CD4-positive, alpha-beta T cell treated with Interleukin-12 subunit alpha and Interleukin-12 subunit beta, for 1 hour (primary cell): Measurements from ENCODE around the gene MYRFL.
A peak's percentile ranks its signal among the peaks of the same experiment; 100 is the strongest.

Experiments
- DNase-seq: peaks from one replicate; pipeline ENCODE4 v3.0.0-alpha.2; 2020

MYRFL gene

DNA sequence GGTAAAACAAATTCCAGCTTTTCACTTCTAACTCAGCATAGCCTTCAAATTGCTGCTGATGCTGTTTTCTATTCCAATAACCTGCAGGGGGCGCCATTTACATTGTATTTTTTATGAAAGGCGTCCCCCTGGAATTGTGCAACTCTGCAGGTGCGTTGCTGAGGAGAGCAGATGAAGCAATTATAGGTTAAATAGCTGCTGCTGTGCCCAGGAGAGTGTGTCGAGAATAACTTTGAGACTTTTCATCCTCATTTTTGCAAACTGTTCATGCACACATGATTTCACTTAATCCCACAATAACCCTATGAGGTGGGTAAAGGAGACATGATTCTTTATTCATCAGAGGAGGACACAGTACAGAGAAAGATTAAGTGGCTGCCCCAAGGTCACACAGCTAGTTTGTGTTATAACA lies 75.7 kb downstream of the MYRFL start:
- peak; percentile 64 for DNase-seq

DNA sequence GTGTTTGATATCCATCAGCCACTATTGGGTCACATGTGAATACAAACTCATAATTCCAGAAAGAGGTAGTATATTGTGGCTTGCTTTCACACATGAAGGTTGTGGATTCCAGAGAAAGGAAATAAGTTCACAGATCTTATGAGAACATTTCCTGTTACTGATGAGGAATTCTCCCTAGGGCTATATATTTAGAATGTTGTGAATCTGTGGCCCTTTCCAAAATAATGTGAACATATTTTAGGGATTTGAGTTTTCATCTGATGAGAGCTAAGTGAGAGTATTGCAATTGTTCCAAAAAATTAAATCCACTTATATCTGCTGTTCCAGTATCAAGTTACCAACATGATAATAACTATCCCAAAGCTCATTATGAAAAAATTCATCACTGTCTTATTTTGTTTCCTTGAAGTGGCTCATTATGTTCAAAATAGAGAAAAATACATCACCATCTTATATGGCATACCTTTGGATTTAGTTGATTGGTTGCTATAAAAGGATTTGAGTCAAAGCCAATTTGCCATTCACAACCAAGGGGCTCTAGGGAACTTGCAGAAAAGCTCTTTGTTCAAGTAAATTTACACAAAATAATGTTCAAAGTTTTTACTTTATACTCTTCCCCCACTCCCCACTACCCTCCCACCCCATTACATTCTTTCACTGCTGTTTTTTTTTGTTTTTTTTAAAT lies 76.3 kb downstream of the MYRFL start:
- no peak for DNase-seq

DNA sequence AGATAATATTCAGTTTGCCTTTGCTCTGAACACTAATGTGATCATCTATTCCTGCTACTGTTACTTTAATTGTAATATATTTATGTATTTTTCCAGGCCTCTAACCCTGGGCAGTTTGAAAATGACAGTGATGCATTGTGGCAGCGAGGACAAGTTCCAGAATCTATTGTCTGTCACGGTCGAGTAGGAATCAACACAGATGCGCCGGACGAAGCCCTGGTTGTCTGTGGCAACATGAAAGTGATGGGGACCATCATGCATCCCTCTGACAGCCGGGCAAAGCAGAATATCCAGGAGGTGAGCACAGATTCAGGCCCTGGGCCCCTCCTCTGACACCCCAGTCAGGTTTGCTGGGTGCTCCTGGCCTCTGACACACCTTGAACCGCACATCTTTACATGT lies 78.5 kb downstream of the MYRFL start:
- no peak for DNase-seq

- DNase-seq: no peak
These were observed 79.8 kb downstream of the MYRFL start for GRCh38 chr12:69904777-69905176.

DNA sequence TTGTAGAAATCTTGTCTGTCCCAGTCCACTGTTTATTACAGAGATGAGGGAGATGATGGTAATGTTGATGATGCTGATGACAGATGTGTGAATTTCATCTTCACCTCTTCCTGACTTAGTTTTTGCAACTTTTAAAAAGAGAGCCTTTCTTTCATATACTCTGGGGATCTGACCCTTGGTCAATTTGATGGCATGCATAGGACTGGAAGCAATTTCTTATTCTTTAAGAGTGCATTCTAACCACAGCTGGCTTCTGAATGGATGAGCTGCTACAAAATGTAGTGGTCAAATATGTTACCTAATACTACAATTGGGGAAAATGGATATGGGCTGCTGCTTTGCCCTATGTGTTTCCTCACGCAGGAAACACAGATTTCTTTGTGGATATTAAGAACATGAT lies 80.8 kb downstream of the MYRFL start:
- DNase-seq: no peak

DNA sequence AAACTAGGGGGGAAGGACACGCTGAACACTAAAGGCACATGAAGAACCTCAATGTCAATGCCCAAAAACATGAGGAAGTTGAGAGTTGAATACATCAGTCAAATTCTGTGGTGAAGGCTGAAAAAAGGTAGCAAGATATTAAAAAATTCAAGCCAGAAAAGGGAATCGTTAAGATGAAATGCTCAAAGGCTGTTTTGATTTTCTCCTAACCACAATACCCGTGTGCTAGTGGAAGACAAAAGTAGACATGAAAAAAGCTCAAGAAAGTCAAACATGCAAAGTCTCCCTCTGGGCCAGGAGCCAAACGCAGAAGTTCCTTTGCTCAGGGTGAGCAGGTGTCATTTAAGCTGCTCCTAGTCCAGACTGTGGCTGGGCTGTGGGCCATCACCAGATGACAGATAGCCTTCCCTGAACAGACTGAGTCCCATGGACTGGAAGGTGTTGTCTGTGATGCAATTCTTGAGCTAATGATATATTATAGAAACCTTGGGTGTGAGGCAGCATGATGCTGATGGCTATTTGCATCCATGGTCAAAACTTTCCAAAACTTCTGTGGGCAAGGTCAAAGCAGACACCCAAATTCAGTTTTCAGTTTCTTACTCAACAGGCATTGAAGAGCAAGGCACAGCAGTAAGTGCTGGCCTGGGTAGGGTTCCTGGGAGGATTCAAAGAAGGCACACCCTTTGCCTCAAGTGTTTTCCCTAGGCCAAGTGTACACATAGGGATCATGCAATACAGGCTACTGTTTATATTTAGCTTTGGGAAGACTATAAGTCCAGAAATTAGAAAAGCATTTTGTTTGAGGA lies 81.6 kb downstream of the MYRFL start:
- no peak for DNase-seq

GRCh38 chr12:69908203-69908602 lies 83.2 kb downstream of the MYRFL start:
- DNase-seq: no peak

GRCh38 chr12:69910694-69911093 lies 85.7 kb downstream of the MYRFL start:
- no peak for DNase-seq

- no peak for DNase-seq
These were observed 88.5 kb downstream of the MYRFL start for GRCh38 chr12:69913526-69913925.

DNA sequence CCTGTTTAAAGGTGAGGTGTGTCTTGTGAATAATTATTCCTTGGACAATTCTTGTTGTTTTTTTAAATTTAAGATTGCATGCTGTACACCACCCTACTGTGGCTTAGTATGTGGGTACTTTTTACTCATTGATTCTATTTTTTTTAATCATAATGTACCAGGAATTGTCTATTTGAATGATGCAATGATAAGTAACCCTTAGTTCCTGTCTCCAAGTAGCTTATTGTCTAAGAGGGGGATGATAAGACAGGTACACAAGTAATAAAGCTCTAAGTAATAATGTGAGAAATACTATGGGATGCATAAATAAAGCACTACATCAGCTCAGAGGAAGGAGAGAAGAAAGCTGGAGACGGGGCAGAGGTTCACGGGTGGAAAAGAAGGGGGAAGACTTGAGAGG lies 90.9 kb downstream of the MYRFL start:
- no peak for DNase-seq

- DNase-seq: no peak
These were observed 91.7 kb downstream of the MYRFL start for GRCh38 chr12:69916544-69917235.

GRCh38 chr12:69918287-69918686 lies 93.3 kb downstream of the MYRFL start:
- no peak for DNase-seq

GRCh38 chr12:69919495-69919894 lies 94.5 kb downstream of the MYRFL start:
- DNase-seq: no peak

DNA sequence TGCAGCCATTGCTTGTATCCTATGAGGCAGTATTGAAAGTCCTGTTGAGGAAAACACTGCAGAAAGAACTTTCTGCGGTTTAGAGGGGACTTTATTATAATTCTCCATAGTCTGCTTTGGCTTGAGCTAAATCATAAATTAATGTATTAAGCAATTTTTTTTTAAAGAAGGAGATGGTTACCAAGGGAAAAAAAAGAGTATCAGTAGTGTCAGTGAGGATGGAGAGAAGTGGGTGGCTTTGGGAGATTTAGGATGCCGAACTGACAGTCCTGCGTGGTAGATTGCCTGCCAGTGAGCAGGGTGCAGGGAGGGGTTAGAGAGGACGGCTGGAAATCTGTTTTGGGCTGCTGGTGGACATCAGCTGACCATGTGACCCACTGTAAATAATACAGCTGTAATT lies 96.8 kb downstream of the MYRFL start:
- no peak for DNase-seq

GRCh38 chr12:69922999-69923398 lies 98.0 kb downstream of the MYRFL start:
- DNase-seq: no peak

- DNase-seq: no peak
These were observed 100.3 kb downstream of the MYRFL start for GRCh38 chr12:69925291-69925690.

- no peak for DNase-seq
These were observed 102.1 kb downstream of the MYRFL start for GRCh38 chr12:69927164-69927563.

DNA sequence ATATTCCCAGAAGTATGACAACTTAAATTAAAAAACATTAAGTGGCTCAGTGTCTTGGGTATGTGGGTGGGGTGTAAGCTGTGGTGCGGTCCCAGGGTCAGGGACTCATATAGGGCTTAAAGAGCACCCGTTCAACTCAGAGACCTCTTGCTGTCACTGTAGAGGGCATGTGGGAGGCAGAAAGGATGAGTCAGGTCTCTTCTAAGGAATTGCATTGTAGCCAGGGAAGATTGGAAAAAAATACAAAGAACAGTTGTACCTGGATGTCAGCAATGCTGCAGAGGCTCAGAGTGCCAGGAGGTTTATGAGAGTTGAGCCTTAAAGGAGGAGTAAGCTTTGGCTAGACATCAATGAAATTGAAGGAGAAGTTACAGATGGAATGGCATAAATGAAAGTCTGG lies 104.1 kb downstream of the MYRFL start:
- DNase-seq: no peak

DNA sequence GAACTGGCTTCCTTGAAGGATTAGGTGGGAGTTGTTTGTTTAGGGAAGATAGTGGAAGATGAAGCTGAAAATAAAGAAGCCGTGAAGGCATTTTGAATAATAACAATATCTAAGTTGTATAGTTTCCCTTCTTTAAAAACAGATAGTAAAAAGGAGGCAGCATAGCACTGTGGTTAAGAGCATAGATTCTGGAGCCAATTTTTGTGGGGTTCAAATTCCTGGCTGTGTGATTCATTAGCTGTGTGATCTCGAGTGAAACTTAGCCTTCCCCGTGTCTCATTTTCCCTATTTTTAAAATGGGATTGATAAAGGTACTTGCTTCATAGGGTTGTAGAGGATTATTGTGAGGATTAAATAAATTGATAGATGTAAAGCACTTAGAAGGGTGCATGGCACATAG lies 104.5 kb downstream of the MYRFL start:
- no peak for DNase-seq

- DNase-seq: no peak
These were observed 106.5 kb downstream of the MYRFL start for GRCh38 chr12:69931569-69931968.

DNA sequence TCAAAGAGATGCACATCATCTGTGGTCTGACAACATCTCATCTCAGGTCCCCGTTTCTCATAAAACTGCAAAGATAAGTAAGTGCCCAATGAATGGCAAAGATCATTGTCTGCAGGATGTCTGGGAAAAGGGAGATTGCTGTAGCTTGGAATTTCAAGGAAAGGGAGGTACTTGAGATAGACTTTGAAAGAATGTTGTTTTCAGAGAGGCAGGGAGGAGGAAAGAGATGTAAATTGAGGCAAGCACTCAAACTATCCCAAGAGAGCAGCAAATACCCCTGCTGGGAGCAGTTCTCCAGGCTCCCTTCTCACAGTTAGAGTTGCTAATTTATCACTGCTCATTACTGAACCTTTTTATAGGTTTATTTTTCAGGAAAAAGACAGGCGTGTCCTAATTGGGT lies 107.1 kb downstream of the MYRFL start:
- DNase-seq: no peak

GRCh38 chr12:69932676-69933552 lies 107.9 kb downstream of the MYRFL start:
- no peak for DNase-seq

GRCh38 chr12:69934011-69934410 lies 109.0 kb downstream of the MYRFL start:
- DNase-seq: no peak
